Kidney epithelial cell (primary cell): ENCODE results near the gene ASCC3. TPM values are rescaled to one million over a fixed set of nuclear protein-coding genes. Genes with fewer than 3 reads are reported as not detected.

Source experiments
- DNase-seq: peaks from one replicate; pipeline ENCODE4 v3.0.0-alpha.2; 2010; ENCODE audit warnings: low read depth
- H3K27me3 ChIP-seq: 2 replicates; pipeline ENCODE4 v1.6.0; 2011; ENCODE audit warnings: low read length; ENCODE audit not compliant: control insufficient read depth, insufficient read depth
- H3K36me3 ChIP-seq: 2 replicates; pipeline ENCODE4 v1.5.1; 2011; ENCODE audit warnings: low read length; ENCODE audit not compliant: control insufficient read depth, insufficient read depth
- H3K4me3 ChIP-seq: 2 replicates; pipeline ENCODE4 v1.5.1; 2011; ENCODE audit warnings: low read depth, mild to moderate bottlenecking, control low read depth, low read length
- total RNA-seq: library from RNA; depleted of rRNA; stranded (reverse); fragments of >200 nt; gene quantifications from 2 replicates; pipeline ENCODE4 v1.2.3, GENCODE V29; 2015
- TF ChIP-seq, protein P1 (sequence below): IDR thresholded peaks from 2 replicates; pipeline ENCODE4 v1.5.1; 2011; ENCODE audit warnings: mild to moderate bottlenecking, moderate library complexity, low read length, control low read depth, inconsistent platforms; ENCODE audit not compliant: insufficient read depth, poor library complexity, severe bottlenecking

The ASCC3 gene
- total RNA-seq, 1 donor from 2014 or later: 41.9 TPM

DNA sequence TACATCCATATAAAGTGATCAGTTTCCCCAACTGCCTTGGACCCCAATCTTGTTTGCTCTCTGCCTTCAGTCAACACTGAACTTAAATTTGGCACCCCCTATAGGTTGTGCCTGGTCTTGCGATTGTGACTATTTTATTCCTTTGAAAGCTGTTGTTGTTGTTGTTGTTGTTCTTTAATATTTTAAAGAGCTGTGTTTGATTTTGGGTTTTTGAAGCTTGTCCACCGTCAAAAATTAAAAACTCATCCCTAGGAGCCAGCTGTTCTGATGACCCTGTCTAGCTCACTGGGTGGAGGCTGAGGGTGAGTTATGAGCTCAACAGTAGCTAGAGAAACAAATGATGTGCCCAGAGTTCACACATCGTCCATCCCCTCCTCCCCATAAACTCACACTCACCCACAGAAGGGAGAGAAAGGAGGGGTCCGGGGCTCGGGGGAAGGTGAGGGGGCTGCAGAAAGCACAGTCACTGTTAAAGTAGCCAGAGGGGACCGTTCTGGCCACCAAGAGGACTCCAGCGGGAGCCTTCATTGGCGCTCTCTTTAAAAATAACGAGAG, 420.4 kb downstream of the ASCC3 start:
- peak overlapping the region; percentile 73 for H3K4me3 ChIP-seq

DNA sequence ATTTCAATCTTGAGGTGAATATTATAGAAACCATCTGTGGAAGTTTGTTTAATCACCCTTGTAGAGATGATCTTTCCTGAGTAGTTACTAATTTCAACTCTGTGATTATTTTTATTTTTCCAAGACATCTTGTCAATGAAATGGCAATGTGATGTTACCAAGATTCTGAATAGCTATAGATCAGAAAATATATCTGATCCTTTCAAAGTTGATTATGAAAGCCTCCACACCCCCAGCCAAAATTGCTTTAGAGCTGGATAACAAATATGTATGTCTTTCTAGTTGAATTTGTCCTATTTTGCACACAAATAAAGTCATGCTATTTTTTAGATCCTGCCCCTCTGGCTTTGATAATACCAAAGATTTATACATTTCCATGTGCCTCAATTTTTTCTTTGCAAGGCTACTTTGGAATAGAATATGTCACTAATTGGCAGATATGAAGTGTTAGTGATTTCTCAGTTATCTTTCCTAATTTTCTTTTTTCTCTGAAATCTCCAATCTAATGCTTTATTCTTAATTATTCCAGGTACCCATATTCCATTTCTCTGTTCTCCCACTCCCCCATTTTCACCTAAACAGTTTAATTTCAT, 421.4 kb downstream of the ASCC3 start:
- H3K4me3 ChIP-seq: peak overlapping the region; percentile 46
- H3K27me3 ChIP-seq: peaks cover 51% of the 10 kb centered on the region

More for the DNA sequence above, 420.4 kb downstream of the ASCC3 start:
- DNase-seq: no peak
- Histone ChIP-seq H3K27me3 (peaks cover 51% of the 10 kb centered on the region), H3K36me3 (no peaks in the 10 kb centered on the region)
- TF ChIP-seq, protein P1, sequence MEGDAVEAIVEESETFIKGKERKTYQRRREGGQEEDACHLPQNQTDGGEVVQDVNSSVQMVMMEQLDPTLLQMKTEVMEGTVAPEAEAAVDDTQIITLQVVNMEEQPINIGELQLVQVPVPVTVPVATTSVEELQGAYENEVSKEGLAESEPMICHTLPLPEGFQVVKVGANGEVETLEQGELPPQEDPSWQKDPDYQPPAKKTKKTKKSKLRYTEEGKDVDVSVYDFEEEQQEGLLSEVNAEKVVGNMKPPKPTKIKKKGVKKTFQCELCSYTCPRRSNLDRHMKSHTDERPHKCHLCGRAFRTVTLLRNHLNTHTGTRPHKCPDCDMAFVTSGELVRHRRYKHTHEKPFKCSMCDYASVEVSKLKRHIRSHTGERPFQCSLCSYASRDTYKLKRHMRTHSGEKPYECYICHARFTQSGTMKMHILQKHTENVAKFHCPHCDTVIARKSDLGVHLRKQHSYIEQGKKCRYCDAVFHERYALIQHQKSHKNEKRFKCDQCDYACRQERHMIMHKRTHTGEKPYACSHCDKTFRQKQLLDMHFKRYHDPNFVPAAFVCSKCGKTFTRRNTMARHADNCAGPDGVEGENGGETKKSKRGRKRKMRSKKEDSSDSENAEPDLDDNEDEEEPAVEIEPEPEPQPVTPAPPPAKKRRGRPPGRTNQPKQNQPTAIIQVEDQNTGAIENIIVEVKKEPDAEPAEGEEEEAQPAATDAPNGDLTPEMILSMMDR: peak; percentile 62

DNA sequence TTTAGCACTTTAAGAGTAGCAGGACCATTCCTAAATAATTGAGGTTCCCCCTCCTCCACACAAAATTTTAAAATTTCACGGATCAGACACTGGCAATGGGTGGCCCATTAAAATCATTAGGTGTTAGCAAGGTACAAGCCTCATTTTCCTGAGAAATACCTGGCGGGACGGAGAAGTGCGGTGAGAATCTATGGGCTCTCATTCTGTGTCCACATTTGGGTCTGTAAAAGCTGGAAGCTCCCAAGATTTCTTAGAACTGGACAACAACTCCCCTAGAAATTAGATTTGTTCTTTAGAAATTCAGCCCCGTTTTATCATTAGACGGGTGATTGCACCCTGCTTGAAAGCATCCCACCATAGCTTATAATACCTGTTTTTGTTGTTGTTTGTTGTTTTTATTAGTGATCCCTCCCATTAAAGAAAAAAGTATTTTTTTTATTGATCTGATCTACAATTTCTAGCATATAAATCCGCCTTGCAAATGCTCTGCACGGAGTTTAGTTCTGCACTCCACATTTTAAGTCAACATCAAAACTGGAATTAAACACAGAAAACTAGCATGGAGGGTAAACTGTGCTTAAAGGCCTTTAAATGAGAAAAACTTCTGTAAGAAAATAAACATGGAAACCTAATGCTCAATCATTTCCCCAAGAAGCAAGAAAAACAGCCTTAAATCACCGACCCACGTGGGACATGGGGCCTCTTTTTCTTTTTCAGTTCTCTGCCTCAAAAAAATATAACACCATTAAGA, 422.1 kb downstream of the ASCC3 start:
- DNase-seq: no peak
- Histone ChIP-seq H3K4me3 (peak overlapping the region; percentile 46), H3K36me3 (no peaks in the 10 kb centered on the region), H3K27me3 (peaks cover 46% of the 10 kb centered on the region)
- TF ChIP-seq, protein P1: no peak

More for the DNA sequence above, 421.4 kb downstream of the ASCC3 start:
- no peaks in the 10 kb centered on the region for H3K36me3 ChIP-seq
- TF ChIP-seq, protein P1: no peak
- DNase-seq: no peak
